Heart left ventricle (tissue), 16 donors: ENCODE data around the gene CCDC51. TPM values are rescaled to one million over a fixed set of nuclear protein-coding genes. Genes with fewer than 3 reads are reported as not detected.

Source experiments
- ATAC-seq, 4 donors: fragments of 200-7000 bp; cut with Tn5 transposase; one replicate each; pipeline ENCODE4 v1.9.1; 2020 to 2022; ENCODE audit warnings: moderate library complexity in 4 of 4, mild to moderate bottlenecking in 3 of 4, moderate number of reproducible peaks in 1 of 4
- DNase-seq, 5 donors: peaks; one replicate each; pipeline ENCODE4 v3.0.0-alpha.2; 2020
- H3K27ac ChIP-seq, 12 donors: fragments of 200-600 bp; sonication (generic) in 4 of 12; one replicate each; pipeline versions ENCODE4 v1.5.0 to v1.8.0; 2016 to 2022; ENCODE audit warnings: mild to moderate bottlenecking in 2 of 12
- H3K27me3 ChIP-seq, 9 donors: fragments of 200-600 bp; sonication (generic) in 2 of 9; one replicate each; pipeline versions ENCODE4 v1.5.1 to v1.8.0; 2016 to 2022; ENCODE audit warnings: mild to moderate bottlenecking in 3 of 9
- H3K36me3 ChIP-seq, 9 donors: fragments of 200-600 bp; sonication (generic) in 2 of 9; one replicate each; pipeline versions ENCODE4 v1.5.0 to v1.8.0; 2018 to 2022; ENCODE audit warnings: mild to moderate bottlenecking in 2 of 9
- H3K4me1 ChIP-seq, 12 donors: fragments of 200-600 bp; sonication (generic) in 4 of 12; one replicate each; pipeline versions ENCODE4 v1.5.0 to v1.8.0; 2016 to 2022; ENCODE audit warnings: mild to moderate bottlenecking in 3 of 12
- H3K4me3 ChIP-seq, 12 donors: fragments of 200-600 bp; sonication (generic) in 4 of 12; one replicate each; pipeline versions ENCODE4 v1.5.0 to v1.8.0; 2017 to 2022; ENCODE audit warnings: mild to moderate bottlenecking in 9 of 12, moderate library complexity in 4 of 12
- H3K9me3 ChIP-seq, 12 donors: fragments of 200-600 bp; sonication (generic) in 4 of 12; one replicate each; pipeline versions ENCODE4 v1.5.0 to v1.8.0; 2016 to 2022; ENCODE audit warnings: mild to moderate bottlenecking in 1 of 12
- CTCF ChIP-seq, 12 donors: fragments of 200-600 bp; sonication (generic) in 4 of 12; IDR thresholded peaks; one replicate each; pipeline versions ENCODE4 v1.5.0 to v1.8.0; 2018 to 2022; ENCODE audit warnings: antibody characterized with exemption in 12 of 12, mild to moderate bottlenecking in 5 of 12
- POLR2A ChIP-seq, 2 donors: fragments of 450-650 bp; IDR thresholded peaks; one replicate each; pipeline ENCODE4 v1.6.1; 2017; ENCODE audit warnings: antibody characterized with exemption in 2 of 2, mild to moderate bottlenecking in 2 of 2, moderate library complexity in 2 of 2
- WGBS, 4 donors: extraction: QIAGEN DNeasy Blood & Tissue Kit in 2 of 4; methylation state at CpG; one replicate each; pipeline versions ENCODE4 v1.1.5 to v1.1.7; 2013 to 2018; 5-methylcytosine and 5-hydroxymethylcytosine counted together
- intact Hi-C, 10 donors: fragments of 100-400 bp; cut with DNase I; formaldehyde crosslinking; loops; one replicate each; pipeline versions ENCODE4 v1.11.1 to v1.14.2; 2022
- polyA plus RNA-seq, 2 donors: library from polyadenylated mRNA; stranded (reverse); fragments of 200-250 nt; gene quantifications; one replicate each; pipeline ENCODE4 v1.2.3, GENCODE V29; 2013
- total RNA-seq, 9 donors: library from RNA; depleted of rRNA in 2 of 9; stranded (reverse); fragments of >200 nt in 2 of 9; fragmentation: NEBNext Ultra II Directional in 3 of 9; extraction: Animal tissue kit (Norgen Biotek cat#: 25700) in 3 of 9; gene quantifications; one replicate each; pipeline versions ENCODE4 v1.1.0 to v1.2.4, GENCODE V29; 2016 to 2023
- donor health status: ischemic (EF 13 %, LVEDD 7.1; RV severe dilation, severe dysfunction).
- donor health status: healthy with polysubstance abuse.
- donor health status: DM: no; HTN: yes; CAD: no.
- donor health status: DM: no; HTN: no; CAD: no.
- donor health status: ischemic (EF 25% LVEDD 6.9; RV normal size, moderate dysfunction).
- donor health status: ischemic (EF 25% LVEDD 5.7; RV mildly dilated, moderate dysfunction).
- donor health status: healthy.
- donor health status: DM: yes; HTN: yes; CAD: no.
- donor health status: ischemic (EF 35%, LVEDD 5.7; RV mildly dilated, moderate dysfunction).
- donor health status: nonischemic (EF 11% LVEDD 7.7; RV severe dilation, severe dysfunction).
- donor health status: DM: yes; HTN: yes; CAD: no.
- donor health status: PGD.
- donor health status: ischemic (EF 29% LVEDD 5.4; RV normal size, mild dysfunction).
- donor health status: nonischemic (EF 23%, LVEDD 6.1; RV moderate dilation, normal function).

CCDC51 gene
- total and polyA plus RNA-seq, 11 donors, result 8.2 to 14.8 (median 11.6) TPM

DNA sequence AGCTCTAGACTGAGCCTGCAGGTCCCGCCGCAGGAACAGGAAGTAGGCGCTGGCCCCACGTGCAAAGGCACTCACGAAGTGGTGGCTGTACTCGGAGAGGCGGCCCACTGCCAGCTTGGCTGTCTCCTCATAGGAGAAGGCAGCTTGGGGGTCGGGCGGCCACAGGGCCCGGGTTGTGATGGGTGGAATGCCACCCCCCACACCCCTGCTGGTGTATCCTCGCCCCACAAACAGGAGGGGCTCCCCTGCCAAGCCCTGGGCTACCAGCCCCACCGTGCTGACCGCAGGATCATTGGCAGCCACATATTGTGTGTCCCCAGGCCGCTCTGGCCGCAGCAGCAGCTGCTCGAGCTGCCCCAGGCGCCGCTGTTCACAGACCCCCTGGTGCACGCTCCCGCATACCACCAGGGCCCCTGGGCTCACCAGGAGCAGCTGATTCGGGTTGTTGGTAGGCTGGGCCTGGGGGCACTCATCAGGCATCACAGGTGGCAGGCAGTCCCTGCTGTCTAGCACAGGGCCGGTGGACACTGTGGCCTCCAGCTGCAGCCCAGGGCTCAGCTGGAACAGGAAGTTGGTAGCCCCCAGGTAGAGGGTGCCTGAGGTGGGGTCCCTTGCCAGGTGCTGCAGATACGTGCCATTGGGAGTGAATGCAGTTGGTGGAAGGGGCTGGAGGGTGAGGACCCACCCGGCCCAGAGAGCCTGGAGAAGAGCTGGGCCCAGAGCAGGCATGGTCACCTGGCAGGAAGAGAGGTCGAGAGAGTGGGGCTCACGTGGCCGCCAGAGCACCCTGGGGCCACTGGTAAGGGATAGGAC, 15.8 kb downstream of the CCDC51 start:
- no peaks in the 10 kb centered on the region for H3K9me3 ChIP-seq
- ATAC-seq, result no peak
- no peak overlapping the region for H3K4me3 ChIP-seq
- H3K36me3 ChIP-seq, result peaks cover 0 to 18% (median 0%) of the 10 kb centered on the region in 9 donors
- H3K27me3 ChIP-seq, result no peaks in the 10 kb centered on the region
- intact Hi-C loops, result no loop called here
- 78 to 88% (median 84%) methylated on average over 14 to 27 of the region's 27 CpGs for WGBS, 4 donors
- TF ChIP-seq POLR2A (IDR thresholded peaks at IDR 0.05), result no peak
- no peak for TF ChIP-seq CTCF (IDR thresholded peaks at IDR 0.05)
- peaks cover 4 to 77% (median 33%) of the 10 kb centered on the region in 12 donors for H3K4me1 ChIP-seq
- DNase-seq, result peak in 1 of 5 donors; percentile 64
- H3K27ac ChIP-seq, result peak overlapping the region in 5 of 12 donors; percentile 85 to 94 (median 91)

- DNase-seq (peak in 1 of 5 donors; percentile 58), ATAC-seq (no peak)
- Histone ChIP-seq H3K27me3 (no peaks in the 10 kb centered on the region), H3K4me3 (no peak overlapping the region), H3K36me3 (peaks cover 0 to 25% (median 0%) of the 10 kb centered on the region in 9 donors), H3K9me3 (no peaks in the 10 kb centered on the region), H3K4me1 (peaks cover 4 to 72% (median 32%) of the 10 kb centered on the region in 12 donors), H3K27ac (peak overlapping the region in 1 of 12 donors; percentile 94)
- 81 to 92% (median 88%) methylated on average over 11 to 25 of the region's 25 CpGs for WGBS, 4 donors
- TF ChIP-seq CTCF (IDR thresholded peaks at IDR 0.05) (no peak), POLR2A (IDR thresholded peaks at IDR 0.05) (no peak)
- intact Hi-C loops, result no loop called here
Measured at GRCh38 chr3:48423241-48423882, 16.6 kb downstream of the CCDC51 start.

- no peak overlapping the region for H3K27ac ChIP-seq
- H3K36me3 ChIP-seq, result peaks cover 0 to 28% (median 2%) of the 10 kb centered on the region in 9 donors
- DNase-seq (peak in 1 of 5 donors; percentile 31), ATAC-seq (no peak)
- H3K4me1 ChIP-seq, result peaks cover 4 to 65% (median 27%) of the 10 kb centered on the region in 12 donors
- no peaks in the 10 kb centered on the region for H3K9me3 ChIP-seq
- no peaks in the 10 kb centered on the region for H3K27me3 ChIP-seq
- 85 to 89% (median 86%) methylated on average over 5 to 8 of the region's 8 CpGs for WGBS, 4 donors
- intact Hi-C loops, result no loop called here
- H3K4me3 ChIP-seq, result no peak overlapping the region
- TF ChIP-seq POLR2A (IDR thresholded peaks at IDR 0.05) (no peak), CTCF (IDR thresholded peaks at IDR 0.05) (no peak)
Measured at GRCh38 chr3:48422681-48423080, 17.2 kb downstream of the CCDC51 start.

GRCh38 chr3:48422272-48422671, 17.6 kb downstream of the CCDC51 start:
- Histone ChIP-seq H3K4me1 (peaks cover 4 to 61% (median 23%) of the 10 kb centered on the region in 12 donors), H3K4me3 (no peak overlapping the region), H3K27ac (no peak overlapping the region), H3K27me3 (no peaks in the 10 kb centered on the region), H3K9me3 (no peaks in the 10 kb centered on the region), H3K36me3 (peaks cover 0 to 32% (median 6%) of the 10 kb centered on the region in 9 donors)
- TF ChIP-seq POLR2A (IDR thresholded peaks at IDR 0.05), result no peak
- TF ChIP-seq CTCF (IDR thresholded peaks at IDR 0.05), result no peak
- DNase-seq (peak in 1 of 5 donors; percentile 48), ATAC-seq (no peak)
- 71 to 100% (median 89%) methylated on average over 1 to 3 of the region's 3 CpGs for WGBS, 4 donors
- intact Hi-C loops, result no loop called here
